ENCODE data around the gene CRYBG1.

DNA sequence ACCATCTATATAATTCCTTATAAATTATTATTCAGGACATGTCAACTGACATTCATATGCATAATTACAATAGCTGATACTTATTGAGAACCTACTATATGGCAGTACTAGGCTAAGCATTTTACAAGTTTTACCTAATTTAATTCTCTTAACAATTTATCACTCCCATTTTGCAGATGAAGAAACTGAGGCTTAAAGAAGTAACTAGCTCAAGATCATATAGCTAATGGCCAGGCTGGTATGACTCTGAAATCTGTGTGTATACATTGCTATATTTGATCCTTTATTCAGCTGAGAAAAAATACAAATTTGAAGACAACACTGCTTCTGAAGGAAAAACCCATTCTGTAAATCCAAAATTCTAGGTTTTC, 85.0 kb downstream of the CRYBG1 start:
- TF ChIP-seq POLR2AphosphoS5 (IDR thresholded peaks at IDR 0.05; ENCODE audit: borderline replicate concordance, low read depth, low read length) (no peak), FOXP2 (optimal IDR thresholded peaks at IDR 0.05; ENCODE audit: control extremely low read depth, extremely low read length, insufficient read depth) (no peak), EZH2 (IDR thresholded peaks at IDR 0.05) (no peak)

All from SK-N-MC (cell line).